C4-2B (cell line): Measurements from ENCODE around the gene PDGFC.

Source experiments
- H3K27ac ChIP-seq: fragments of 450-650 bp; 2 replicates; pipeline ENCODE4 v1.5.1; 2017
- ZFX ChIP-seq: fragments of 450-650 bp; IDR thresholded peaks from 2 replicates; pipeline ENCODE4 v1.6.1; 2017
- TF ChIP-seq, protein P1 (sequence below): fragments of 450-650 bp; conservative IDR thresholded peaks from 2 replicates; pipeline ENCODE4 v1.5.1; 2017; ENCODE audit warnings: mild to moderate bottlenecking

The PDGFC gene

DNA sequence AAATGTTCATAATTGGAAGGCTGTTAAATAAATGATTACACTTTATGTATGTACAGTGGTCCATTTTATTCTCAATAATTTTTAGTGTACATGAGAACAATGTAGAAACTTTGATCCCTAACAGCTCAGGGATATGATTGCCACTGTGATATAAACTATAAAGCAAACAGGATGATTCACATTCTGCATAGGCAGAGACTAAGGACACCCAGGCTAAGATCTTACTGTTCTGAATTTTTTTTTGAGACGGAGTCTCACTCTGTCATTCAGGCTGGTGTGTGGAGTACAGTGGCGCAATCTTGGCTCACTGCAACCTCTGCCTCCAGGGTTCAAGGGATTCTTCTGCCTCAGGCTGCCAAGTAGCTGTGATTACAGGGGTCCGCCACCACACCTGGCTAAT is 186.6 kb downstream of the PDGFC start:
- no peak for TF ChIP-seq ZFX
- TF ChIP-seq, protein P1, sequence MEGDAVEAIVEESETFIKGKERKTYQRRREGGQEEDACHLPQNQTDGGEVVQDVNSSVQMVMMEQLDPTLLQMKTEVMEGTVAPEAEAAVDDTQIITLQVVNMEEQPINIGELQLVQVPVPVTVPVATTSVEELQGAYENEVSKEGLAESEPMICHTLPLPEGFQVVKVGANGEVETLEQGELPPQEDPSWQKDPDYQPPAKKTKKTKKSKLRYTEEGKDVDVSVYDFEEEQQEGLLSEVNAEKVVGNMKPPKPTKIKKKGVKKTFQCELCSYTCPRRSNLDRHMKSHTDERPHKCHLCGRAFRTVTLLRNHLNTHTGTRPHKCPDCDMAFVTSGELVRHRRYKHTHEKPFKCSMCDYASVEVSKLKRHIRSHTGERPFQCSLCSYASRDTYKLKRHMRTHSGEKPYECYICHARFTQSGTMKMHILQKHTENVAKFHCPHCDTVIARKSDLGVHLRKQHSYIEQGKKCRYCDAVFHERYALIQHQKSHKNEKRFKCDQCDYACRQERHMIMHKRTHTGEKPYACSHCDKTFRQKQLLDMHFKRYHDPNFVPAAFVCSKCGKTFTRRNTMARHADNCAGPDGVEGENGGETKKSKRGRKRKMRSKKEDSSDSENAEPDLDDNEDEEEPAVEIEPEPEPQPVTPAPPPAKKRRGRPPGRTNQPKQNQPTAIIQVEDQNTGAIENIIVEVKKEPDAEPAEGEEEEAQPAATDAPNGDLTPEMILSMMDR: no peak
- no peak overlapping the region for H3K27ac ChIP-seq

DNA sequence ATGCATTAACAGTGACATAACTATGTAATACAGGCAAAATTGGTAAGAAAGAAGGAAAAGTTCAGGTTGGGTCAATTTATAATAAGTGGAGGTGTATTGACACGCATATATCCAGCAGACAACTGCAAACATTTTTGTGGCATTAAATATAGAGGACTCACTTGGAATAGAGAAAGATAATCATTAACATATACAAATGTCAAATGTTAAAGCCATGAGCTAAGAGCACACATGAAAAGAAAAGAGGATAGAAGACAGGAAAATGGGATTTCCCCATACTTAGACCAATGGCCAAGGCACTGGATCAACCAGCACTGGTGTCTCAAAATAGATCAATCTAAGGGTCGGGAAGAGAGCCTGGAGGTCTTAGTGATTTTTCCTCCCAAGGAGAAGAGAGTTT is 187.6 kb downstream of the PDGFC start:
- TF ChIP-seq, protein P1: no peak
- no peak for TF ChIP-seq ZFX
- H3K27ac ChIP-seq: no peak overlapping the region

DNA sequence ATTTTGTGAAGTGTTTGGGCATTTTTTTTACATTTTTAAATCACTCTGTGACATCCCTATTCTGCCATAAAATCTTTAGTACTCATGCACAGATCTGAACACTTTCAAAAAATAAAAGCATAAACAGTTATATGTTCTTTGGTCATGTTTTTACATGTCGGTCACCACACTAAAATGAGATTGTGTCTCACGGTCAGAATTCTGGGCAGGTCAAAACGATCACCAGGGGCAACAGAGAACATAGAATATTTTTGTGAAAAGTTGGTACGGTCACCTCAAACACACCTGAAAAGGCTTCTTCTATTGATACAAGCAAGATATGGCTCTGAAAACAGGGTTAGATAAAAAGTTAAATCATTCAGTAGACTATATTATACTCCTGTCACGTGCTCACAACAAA is 189.1 kb downstream of the PDGFC start:
- no peak overlapping the region for H3K27ac ChIP-seq
- TF ChIP-seq, protein P1: no peak
- no peak for TF ChIP-seq ZFX

DNA sequence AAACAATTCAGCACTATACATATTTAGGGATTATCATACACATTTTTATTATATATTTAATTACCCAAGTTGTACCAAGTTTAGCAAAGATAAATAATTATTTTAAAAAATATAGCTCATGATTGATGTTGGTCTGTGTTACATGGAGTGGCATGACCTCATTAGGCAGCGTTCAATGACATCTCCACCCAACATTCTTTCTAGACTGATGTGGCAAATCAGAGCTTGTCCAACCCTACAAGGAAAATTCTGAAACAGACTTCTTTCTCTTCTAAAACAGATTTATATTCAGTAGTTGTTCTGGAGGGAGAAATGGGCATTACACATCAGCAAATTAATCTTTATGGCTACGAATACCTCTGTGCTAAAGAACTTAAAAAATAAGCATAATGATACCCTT is 189.7 kb downstream of the PDGFC start:
- H3K27ac ChIP-seq: no peak overlapping the region
- TF ChIP-seq ZFX: no peak
- TF ChIP-seq, protein P1: no peak

DNA sequence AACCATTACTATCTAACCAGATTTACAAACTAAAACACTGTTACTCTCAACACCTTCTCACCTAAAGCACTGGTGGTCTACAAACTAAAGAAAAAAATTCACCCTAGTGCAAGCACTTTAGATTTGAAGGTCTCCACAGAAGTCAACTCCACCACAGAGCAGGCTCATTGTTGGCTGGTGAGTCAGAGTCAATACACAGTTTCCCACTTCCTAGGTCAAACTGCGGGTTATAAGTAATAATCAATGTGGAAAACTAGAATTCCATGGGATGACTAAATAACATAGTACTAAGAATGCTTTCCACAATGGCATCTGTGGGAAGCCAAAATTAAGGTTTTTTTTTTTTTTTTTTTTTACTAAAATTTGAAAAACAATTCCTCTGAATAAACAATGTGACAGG is 191.8 kb downstream of the PDGFC start:
- no peak for TF ChIP-seq ZFX
- TF ChIP-seq, protein P1: no peak
- no peak overlapping the region for H3K27ac ChIP-seq

DNA sequence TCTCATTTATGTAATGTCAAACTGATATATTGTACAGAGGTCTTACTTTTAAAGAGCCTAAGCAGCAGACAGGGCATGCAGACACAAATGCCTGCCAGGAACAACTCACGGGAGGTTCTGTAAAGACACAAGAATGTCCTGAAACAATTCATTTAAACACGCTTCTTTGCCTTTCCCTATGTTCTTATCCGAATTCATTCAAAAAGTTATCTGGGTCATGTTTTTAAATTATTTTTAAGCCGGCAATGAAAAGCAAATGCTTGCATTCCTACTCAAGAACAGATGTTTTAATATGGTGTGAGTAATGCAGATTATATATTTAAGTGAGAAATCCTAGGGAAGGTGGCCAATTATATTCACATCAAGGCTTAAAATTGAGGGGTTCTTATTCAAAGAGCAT is 192.6 kb downstream of the PDGFC start:
- H3K27ac ChIP-seq: no peak overlapping the region
- TF ChIP-seq, protein P1: no peak
- no peak for TF ChIP-seq ZFX

DNA sequence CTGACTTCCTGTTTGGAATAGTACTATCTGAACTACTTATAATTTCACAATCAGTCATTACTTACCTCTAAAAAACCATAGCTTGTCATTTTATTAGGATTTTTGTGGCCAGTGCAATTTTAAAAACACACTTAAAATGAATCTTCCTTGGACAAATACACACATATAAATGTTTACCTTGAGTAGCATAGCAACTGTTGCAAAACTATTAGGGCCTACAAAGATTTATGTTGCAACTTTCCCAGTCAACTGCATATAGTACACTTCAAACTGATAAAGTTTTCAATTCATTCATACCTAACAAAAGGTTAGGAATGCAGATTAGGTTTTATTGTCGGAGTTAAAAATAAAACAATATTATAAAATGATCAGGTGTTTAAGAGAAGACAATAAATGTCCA is 193.0 kb downstream of the PDGFC start:
- H3K27ac ChIP-seq: no peak overlapping the region
- TF ChIP-seq, protein P1: no peak
- TF ChIP-seq ZFX: no peak

DNA sequence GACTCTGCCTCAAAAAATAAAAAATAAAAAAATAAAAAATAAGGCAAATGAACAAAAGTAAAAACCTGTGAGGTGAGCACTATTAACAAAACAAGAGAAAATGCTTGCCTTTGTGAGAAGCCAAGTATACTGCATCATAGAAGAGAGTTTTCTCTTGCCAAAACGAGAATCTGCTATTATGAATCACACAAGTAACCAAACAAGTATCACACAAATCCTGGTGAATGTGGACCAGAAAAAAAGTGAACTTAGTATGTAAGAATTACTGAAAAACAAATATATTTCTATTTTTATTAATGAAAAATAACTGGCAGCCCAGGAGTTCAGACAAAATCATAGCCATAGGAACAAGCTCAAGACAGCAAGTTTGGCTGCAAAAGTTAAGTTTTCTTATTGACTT is 193.5 kb downstream of the PDGFC start:
- H3K27ac ChIP-seq: no peak overlapping the region
- no peak for TF ChIP-seq ZFX
- TF ChIP-seq, protein P1: no peak
